Epidermal melanocyte (primary cell): Measurements from ENCODE around the gene AMMECR1.
"Not testable (repeated sequence)": the region's sequence is repeated elsewhere in the genome, so short reads cannot be mapped to it uniquely, and the experiment has no call there.

ENCODE experiments used
- DNase-seq: peaks from one replicate; pipeline ENCODE4 v3.0.0; 2011; ENCODE audit warnings: low spot score; ENCODE audit not compliant: insufficient read length

Gene AMMECR1

DNA sequence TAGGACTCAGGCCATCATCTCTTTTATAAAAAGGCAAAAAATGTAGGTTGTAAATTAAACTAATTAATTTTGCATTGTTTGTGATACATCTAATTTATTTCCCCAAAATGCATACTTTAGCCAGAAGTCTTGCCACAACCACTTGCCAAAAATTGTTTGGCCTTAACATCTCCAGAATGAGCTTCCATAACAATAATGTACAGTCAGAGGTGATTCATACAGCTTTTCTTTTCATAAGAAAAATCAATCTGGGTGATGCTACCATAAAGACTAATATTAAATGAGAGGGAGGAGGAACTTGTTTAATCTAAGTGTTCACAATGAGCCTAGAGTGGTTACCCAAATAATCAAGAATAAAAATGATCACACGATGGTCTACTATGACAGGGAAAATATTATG is 59.3 kb downstream of the AMMECR1 start:
- DNase-seq, result no peak

DNA sequence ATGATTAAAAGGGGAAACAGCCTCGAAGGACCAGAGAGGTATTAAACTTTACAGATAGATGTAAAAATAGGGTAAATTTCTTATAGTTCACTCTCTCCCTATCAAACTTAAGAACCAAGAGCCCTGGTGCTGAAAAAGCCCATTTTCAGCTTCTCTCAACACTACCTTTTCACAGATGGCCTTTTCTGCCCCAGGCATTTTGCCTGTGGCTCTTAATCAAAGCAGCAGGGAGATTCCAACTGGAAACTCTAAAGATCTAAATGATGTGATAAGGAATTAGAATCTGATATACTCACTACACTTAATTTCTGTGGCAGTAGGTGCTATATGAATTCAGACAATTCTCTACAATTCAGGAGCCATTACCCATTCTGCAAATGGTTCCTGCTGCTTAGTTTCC is 60.0 kb downstream of the AMMECR1 start:
- DNase-seq, result no peak

DNA sequence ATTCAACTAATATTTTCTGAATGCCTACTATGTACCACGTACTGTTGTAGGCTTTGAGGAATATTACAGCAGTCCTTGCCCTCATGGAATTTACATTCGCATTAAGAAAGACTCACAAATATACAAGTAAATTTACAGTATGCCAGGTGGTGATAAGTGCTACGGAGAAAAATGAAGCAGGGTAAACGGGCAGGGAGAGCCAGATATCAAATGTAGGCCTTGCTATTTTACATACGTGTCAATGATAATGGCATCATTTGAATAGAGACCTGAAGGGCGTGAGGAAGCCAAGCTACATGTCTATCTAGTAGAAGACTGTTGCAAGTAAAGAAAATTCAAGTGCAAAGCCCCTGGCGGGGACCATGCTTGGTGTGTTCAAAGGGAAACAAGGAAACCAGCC is 65.2 kb downstream of the AMMECR1 start:
- no peak for DNase-seq

DNA sequence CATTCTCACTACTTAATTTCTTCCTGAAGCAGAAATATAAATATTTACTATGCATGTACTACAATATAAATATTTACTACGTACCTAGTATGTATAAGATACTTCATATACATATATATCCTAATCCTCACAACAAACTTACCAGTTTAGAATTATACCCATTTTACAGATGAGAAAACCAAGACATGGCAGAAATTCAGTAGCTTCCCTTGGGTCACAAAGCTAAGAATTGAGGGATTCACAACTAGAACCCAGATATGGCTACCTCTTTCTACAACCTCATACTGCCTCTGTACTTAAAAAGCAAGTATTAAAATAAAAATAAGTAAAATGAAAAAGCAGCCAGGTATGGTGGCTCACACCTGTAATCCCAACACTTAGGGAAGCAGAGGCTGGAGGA is 65.9 kb downstream of the AMMECR1 start:
- no peak for DNase-seq

DNA sequence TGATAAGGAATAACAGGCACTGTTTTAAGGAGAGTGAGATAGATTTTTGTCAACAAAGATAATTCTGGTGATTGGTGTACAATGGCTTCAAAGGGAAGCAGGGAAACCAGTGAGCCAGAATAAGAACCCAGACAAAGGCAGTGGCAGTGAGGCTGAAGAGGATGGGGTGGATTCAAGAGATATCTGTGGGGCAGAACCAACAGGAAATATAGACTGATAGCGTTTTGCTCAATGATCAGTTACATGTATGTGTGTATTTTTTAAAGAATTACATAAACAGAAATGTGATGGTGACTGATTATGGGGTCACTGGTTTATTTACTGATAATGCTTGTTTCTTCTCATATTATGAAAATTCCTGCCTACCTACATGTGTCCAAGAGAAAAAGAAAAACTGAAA is 66.4 kb downstream of the AMMECR1 start:
- DNase-seq, result no peak

DNA sequence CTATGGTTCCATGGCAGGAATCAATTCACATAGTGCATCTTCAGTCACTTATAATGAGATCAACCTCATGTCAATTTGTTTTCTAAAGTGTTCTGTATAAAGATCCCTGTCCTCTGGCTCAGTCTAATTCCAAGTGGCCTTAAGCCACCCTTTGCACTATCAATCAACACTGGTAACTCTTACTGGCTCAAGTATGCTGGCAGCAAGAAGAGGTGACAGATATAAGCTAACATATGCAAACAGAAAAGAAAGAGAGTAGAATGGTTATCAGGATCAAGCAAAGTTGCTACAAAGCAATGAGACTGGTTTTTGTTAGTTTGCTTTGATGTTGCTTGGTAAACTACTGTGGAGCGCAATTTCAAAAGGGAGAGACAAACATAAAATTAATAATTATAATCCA is 67.0 kb downstream of the AMMECR1 start:
- no peak for DNase-seq

DNA sequence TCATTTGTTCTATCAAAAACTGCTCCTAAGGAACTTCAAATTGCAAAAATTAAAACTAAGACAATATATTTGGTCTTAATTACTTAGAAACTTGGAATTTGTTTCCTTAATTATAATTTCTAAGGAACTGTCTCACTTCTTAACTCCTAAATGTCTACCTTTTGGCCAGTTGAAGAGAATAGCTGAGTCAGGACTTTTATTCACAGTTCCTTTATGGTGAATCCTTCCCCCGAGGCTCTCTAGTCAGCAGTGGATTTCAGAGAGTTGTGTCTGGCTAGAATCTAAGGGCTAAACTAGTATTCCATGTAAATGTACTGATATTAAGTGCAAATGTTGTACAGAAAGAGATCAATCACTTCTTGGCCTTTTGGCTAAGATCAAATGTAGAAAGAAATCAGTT is 69.3 kb downstream of the AMMECR1 start:
- no peak for DNase-seq

DNA sequence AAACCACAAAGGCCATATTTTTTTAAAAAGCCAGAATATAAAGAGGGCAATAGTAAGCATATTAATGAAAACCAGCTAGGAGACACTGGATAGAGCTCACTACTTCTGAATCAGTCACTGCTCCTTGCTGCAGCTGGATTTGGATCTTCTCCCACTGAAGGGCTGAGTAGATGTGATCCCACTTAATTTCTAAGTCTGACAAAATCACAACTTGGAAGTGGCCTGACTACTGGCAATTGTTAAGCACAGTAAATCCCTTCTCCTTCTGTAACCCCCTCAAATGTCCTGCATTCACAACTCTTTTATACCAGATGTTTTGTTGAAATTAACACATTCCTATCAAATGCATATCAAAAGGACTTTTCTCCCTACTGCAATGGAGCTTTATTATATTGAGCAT is 72.9 kb downstream of the AMMECR1 start:
- DNase-seq, result no peak

DNA sequence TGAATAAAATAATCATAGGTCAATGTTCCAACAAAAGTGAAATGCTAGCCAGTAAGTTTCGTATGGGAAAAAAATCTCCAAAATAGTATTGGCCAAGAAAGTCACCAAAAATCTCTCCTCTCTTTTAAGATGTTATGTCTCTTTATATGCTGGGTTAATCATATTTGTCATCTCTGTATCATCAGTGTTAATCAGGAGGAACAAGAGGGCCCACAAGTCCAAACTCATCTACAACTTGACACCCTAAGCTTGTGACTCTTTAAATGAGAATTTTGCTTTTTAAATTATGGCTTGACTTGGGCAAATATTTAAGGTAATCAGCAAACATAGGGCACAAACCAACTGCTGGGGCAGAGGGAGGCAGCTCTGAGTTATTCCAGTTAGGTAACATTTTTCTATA is 75.5 kb downstream of the AMMECR1 start:
- no peak for DNase-seq

DNA sequence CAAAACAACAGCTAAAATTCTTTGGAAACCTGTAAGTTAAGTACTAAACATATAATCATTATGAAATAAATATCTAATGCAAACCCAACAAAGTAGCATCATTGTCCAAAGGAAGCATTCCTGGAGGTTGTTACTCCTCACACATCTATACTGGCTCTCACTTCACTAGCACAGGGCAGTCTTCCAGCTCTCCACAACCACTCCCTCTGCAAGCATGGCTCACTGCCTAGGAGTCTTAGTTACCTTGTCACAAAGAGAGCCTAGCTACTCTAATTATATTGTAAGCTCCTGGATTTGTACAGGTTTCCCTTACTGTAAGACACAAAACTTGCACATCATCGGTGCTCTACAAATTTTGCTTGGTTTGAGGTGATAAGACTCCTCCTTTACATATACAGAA is 76.1 kb downstream of the AMMECR1 start:
- DNase-seq, result no peak

DNA sequence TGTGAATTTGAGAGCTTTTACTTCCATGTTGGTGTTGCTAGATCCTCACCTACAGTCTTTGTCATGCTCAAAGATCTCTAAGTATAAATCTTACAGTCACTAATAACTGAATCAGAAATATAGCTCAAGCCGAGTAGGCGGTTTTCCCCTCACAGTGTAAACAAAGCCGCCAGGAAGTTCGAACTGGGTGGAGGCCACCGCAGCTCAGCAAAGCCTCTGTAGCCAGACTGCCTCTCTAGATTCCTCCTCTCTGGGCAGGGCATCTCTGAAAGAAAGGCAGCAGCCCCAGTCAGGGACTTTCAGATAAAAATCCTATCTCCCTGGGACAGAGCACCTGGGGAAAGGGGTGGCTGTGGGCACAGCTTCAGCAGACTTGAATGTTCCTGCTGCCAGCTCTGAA is 79.6 kb downstream of the AMMECR1 start:
- not testable (repeated sequence) for DNase-seq

DNA sequence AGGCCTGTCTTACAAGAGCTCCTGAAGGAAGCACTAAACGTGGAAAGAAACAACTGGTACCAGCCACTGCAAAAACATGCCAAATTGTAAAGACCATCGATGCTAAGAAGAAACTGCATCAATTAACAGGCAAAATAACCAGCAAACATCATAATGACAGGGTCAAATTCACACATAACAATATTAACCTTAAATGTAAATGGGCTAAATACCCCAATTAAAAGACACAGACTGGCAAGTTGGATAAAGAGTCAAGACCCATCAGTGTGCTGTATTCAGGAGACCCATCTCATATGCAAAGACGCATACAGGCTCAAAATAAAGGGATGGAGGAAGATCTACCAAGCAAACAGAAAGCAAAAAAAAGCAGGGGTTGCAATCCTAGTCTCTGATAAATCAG is 86.4 kb downstream of the AMMECR1 start:
- DNase-seq, result not testable (repeated sequence)

DNA sequence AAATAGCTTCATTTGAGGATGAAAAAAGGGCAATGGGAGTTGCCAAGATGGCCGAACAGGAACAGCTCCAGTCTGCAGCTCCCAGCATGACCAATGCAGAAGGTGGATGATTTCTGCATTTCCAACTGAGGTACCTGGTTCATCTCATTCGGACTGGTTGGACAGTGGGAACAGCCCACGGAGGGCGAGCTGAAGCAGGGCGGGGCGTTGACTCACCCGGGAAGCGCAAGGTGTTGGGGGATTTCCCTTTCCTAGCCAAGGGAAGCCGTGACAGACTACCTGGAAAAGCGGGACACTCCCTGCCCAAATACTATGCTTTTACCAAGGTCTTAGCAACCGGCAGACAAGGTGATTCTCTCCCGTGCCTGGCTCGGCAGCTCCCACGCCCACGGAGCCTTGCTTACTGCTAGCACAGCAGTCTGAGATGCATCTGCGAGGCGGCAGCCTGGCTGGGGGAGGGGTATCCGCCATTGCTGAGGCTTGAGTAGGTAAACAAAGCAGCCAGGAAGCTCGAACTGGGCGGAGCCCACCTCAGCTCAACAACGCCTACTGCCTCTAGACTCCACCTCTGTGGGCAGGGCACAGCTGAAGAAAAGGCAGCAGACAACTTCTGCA is 88.3 kb downstream of the AMMECR1 start:
- not testable (repeated sequence) for DNase-seq

DNA sequence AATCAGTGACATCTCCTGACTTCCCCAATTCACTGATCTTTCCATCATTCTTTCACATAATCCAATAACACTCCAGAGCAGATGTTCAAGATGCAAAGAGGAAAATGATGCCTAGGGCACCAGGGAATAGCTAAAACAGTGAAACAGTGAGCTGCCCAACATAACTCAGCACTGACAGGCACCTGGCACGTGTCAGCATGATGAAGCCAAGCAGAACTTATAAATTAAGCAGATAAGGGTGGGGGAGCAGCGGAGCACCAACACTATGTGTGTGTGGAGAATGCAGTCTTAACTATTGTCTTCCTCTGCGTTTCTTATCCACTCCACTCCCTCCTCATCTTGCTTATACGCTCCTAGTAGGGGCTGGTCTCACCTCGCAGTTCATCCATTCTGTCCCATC is 89.4 kb downstream of the AMMECR1 start:
- no peak for DNase-seq

DNA sequence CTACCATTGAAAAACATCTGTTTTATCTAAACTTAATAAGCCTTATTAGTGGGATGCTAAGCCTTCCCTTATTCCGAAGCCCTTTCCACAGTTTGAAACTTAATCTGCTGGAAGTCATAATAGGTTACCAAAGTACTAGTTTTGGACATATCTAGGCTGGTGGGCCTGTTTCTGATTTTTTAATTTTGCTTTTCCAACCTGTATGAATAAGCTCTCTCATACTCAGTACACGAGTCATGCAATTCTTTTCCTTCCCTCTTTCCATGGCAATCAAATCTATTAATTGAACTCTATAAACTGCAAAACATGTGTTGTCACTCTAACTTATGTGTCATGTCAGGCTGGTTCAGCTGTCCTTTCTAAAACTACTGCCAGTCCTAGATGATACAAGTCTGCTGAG is 91.0 kb downstream of the AMMECR1 start:
- DNase-seq, result no peak

DNA sequence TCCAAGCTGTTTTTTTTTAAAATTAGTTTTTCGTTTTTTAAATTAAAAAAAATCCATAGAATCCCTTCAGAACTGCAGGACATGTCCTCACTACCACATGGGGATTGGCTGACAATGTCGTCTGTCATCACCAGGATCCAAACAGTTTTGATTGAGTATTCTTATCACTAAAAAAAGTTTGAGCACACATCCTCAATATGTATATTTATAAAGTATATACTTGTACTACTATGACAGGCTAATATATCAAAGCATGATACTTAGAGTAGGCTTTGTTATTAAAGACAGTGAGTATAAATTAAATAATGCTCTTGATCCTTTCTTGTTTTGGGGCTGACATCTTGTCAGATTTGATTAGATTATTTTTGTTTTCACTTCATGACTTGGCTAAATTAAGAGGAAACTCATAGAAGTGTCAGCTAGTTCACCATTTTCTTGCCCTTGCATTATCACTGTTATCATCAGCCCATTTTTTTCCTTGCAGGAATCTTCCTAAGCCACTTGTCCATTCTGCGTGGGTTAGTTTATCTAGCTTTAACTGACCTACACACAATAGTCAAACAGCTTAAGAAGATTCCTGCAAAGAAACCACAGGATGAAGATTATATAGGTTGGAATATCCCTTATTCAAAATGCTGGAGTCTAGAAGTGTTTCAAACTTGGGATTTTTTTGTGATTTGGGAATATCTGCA is 92.8 kb downstream of the AMMECR1 start:
- no peak for DNase-seq

DNA sequence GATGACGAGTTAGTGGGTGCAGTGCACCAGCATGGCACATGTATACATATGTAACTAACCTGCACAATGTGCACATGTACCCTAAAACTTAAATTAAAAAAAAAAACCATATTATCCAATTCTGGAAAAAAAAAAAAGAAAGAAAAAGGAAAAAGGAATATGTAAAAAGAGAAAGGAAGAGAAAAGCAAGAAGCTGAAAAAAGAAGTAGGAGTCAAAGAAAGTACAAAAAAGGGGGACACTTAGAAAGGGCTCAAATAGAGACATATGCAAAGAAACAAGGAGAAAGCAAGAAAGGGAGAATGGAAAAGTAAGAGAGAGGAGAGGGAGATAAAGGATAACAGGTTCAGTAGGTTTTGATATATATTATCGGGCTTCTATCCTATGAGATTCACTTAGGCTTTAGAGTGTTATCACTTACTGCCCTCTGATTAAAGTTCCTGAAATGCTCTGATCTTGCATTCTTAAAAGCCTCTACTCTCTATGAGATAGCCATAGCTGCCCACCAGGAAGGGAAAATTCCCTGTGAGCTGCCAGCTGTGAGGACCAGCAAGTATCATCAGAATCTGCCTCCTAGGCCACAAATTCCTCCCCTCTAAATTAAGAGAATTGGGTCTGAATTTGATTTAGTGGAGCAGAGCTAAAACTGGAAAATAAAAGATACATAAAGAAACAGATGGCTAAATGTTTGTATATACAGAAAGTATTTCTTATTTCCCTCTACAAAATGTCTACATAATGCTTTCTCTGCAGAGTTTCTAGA is 95.2 kb downstream of the AMMECR1 start:
- DNase-seq, result no peak

DNA sequence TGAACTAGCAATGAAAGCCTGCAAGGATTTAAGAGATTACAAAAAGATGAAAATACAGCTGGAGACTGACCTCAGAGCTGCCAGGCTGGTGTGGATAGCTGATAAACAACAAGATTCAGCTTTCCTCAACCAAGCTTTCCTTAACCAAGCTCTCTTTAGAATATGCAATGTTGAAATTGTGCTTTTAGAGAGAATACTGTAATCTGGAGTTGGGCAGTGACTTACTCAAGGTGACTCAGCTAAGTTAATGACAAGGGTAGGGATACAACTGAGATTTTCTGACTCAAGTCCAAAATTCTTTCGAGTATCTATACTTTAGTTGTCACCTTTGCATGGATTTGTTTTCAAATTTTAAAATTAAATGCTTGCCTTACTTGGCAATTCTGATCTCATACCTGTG is 98.0 kb downstream of the AMMECR1 start:
- DNase-seq, result no peak

DNA sequence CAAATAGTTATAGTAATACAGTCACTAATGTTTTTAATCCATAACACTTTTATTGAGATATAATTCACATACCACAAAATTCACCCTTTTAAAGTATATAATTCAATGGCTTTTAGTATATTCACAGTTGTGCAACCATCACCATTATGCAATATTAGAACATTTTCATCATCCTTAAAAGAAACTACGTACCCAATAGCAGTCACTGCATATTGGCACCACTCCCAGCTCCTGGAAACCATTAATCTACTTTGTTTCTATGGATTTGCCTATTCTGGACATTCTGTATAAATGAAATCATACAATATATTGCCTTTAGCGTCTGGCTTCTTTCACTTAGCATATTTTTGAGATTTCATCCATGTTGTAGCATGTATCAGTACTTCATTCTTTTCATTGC is 99.3 kb downstream of the AMMECR1 start:
- no peak for DNase-seq

DNA sequence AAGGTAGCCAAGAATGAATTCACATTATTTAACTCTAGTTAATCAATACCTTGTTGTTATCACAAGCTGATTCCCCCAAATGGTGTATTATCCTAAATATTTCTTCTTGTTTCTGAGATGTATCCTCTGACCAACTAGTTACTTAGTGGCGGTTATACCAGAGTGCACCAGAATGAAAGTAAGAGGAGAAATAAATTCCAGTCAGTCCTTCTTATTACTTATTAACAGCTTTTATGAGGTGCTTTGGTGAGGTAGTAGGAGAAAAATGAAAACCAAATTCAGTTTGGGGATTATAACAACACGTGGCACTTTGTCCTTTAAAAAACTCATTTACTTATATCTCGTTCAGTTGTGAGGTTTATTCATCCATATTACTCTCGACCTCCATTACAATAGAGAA is 101.9 kb downstream of the AMMECR1 start:
- no peak for DNase-seq

DNA sequence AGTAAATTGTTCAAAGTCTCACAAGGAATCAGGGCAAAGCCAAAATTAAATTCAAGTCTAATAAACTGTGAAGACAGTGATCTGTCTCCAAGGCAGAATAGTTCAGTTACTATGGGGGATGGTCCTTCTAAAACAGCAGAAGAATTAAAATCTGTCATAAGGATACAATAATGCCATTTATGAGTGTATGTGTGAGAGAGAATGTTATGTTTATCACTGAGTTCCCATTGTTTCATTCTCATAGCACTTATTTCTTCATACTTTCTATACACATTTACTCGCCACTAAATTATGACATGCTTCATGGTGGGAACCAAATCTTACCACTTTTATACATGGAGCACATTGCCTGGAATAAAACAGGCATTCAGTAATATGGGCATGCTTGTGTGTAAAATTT is 102.5 kb downstream of the AMMECR1 start:
- no peak for DNase-seq

DNA sequence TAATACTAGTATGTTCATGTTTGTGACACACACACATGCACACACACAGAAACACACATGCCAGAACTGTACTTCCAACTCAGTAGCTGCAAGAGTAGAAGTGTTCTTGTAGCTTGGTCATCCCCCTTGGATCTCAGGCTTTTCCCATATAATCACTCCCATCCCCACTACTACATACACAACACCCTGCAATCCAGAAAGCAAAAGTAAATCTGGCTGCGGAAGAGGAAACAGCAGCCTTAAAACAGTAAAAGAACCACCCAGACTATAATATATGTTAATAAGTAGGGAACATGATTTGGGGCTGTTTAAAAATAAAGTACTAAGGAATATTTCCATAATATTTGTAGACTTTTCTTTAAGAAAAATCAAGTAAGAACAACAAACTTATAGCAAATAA is 103.2 kb downstream of the AMMECR1 start:
- DNase-seq, result no peak

DNA sequence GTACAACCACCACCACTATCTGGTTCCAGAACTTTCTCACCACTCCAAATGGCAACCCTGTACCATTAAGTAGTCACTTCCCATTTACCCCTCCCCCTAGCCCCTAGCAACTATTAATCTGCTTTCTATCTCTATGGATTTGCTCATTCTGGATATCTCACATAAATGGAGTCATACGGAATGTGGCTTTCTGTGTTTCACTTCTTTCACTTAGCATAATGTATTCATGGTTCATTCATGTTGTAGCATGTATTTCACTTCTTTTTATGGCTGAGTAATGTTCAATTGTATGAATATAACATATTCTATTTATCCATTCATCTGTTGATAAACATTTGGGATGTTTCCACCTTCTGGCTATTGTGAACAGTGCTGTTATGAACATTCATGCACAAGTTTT is 104.7 kb downstream of the AMMECR1 start:
- no peak for DNase-seq
